ENCODE data around the gene GRM7. TPM values are rescaled to one million over a fixed set of nuclear protein-coding genes. Genes with fewer than 3 reads are reported as not detected.

The GRM7 gene
- total RNA-seq = not detected in 2 replicates

GRCh38 chr3:6860954-6861624, at the start of gene GRM7:
GRM7 (plus strand) TSS chr3:6861115.

